BLaER1 (cell line): ENCODE measurements around the gene POLR3A.
"Not testable (repeated sequence)": the region's sequence is repeated elsewhere in the genome, so short reads cannot be mapped to it uniquely, and the experiment has no call there.

Experiments
- H3K27ac ChIP-seq: shearing (Covaris generic); formaldehyde crosslinking; 2 replicates; pipeline ENCODE4 v1.8.1; 2022
- H3K27me3 ChIP-seq: shearing (Covaris generic); formaldehyde crosslinking; 2 replicates; pipeline ENCODE4 v1.8.1; 2022
- H3K36me3 ChIP-seq: shearing (Covaris generic); formaldehyde crosslinking; 2 replicates; pipeline ENCODE4 v1.8.1; 2022
- H3K4me1 ChIP-seq: shearing (Covaris generic); formaldehyde crosslinking; 2 replicates; pipeline ENCODE4 v1.8.1; 2022
- H3K4me2 ChIP-seq: shearing (Covaris generic); formaldehyde crosslinking; 2 replicates; pipeline ENCODE4 v1.8.1; 2022
- H3K4me3 ChIP-seq: shearing (Covaris generic); formaldehyde crosslinking; 2 replicates; pipeline ENCODE4 v1.8.1; 2022
- H3K9ac ChIP-seq: shearing (Covaris generic); formaldehyde crosslinking; 2 replicates; pipeline ENCODE4 v1.8.1; 2022
- H3K9me3 ChIP-seq: shearing (Covaris generic); formaldehyde crosslinking; 2 replicates; pipeline ENCODE4 v1.8.1; 2022
- H4K20me1 ChIP-seq: shearing (Covaris generic); formaldehyde crosslinking; 2 replicates; pipeline ENCODE4 v1.8.1; 2022
- Cebpa-rat ChIP-seq: shearing (Covaris generic); IDR thresholded peaks from 2 replicates; pipeline ENCODE4 v1.8.1; 2022

Gene POLR3A

DNA sequence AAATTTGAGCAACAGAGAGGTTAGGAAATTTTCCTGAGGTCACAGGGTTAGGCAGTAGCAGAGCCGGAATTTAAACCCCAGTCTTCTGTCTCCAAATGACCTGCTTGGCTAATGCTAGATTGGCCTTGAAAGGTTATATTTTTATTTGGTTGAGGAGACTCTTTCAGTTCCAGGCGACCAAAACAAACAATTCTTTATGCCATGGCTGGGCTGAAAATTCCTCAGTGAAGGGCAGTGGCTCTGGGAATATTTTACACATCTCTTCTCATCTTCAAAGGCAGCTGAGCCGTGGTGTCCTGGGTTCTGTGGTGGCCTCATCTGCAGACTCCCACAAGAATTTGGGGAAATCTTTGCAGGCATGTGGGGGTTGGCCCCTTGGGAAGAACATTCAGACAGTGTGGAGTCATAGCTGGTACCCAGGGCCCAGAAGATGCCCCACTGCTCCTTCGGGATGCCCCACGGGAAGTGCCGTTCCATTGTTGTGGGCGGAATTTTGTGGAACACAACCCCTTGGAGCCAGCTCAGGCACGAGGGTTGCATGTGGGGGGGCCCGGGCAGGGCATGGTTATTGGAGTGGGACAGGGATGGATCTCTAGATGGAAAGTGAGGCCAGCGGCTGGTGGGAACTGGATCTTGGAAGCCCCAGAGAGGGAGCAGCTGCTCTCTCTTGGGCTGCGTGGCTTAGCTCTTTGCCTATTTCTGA, 37.6 kb upstream of the POLR3A start:
- Histone ChIP-seq H3K27ac (no peak overlapping the region), H3K36me3 (no peaks in the 10 kb centered on the region), H3K9me3 (no peaks in the 10 kb centered on the region), H3K4me2 (peak overlapping the region; percentile 68; the same call in 1 of the 2 replicates), H3K9ac (no peak overlapping the region), H3K4me1 (peaks cover 53% of the 10 kb centered on the region), H3K4me3 (no peak overlapping the region), H4K20me1 (no peaks in the 10 kb centered on the region), H3K27me3 (no peaks in the 10 kb centered on the region)
- TF ChIP-seq Cebpa-rat, result no peak

DNA sequence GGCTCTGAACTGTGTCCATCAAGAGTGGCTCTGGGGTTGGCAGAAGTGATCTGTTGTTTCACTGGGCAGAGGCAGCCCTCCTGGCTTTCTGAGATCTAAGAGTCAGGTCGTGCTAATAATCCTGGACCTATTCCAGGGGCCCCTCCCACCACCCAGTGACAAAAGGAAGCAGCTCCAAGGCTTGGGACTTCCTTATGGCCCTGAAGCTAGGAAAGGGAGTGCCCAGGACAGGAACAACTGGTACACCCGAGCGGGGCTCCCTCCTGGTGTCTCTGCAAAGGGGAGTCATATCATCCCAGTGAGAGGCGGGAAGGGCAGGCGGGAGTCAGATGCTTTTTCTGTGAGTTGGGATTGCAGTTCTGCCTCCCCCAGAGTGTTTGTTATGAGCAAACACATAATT, 36.7 kb upstream of the POLR3A start:
- Histone ChIP-seq H3K9ac (no peak overlapping the region), H3K4me1 (peaks cover 62% of the 10 kb centered on the region), H4K20me1 (no peaks in the 10 kb centered on the region), H3K27me3 (no peaks in the 10 kb centered on the region), H3K36me3 (no peaks in the 10 kb centered on the region), H3K27ac (no peak overlapping the region), H3K4me3 (no peak overlapping the region), H3K4me2 (peak overlapping the region; percentile 68), H3K9me3 (no peaks in the 10 kb centered on the region)
- TF ChIP-seq Cebpa-rat, result no peak

DNA sequence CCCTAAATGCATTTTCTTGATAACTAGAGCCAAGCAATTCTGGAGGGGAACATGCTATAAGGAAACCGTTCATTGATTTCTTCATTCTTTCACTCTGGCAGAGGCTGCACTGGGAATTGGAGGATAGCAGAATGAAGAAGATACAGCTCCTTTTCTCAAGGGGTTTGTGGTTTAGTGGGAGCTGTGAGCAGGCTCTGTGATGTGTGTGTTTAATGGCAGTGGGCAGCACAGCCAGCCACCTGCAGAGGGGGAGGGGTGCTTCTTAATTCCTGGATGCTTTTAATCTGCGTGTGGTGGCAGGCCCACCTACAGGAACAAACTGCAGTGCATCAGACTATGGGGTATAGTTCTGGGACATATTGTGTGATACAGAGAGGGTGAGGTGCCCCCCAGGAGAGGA, 36.3 kb upstream of the POLR3A start:
- Histone ChIP-seq H3K27ac (no peak overlapping the region), H3K4me2 (peak overlapping the region; percentile 68), H4K20me1 (no peaks in the 10 kb centered on the region), H3K9me3 (no peaks in the 10 kb centered on the region), H3K27me3 (no peaks in the 10 kb centered on the region), H3K4me1 (peaks cover 66% of the 10 kb centered on the region), H3K9ac (no peak overlapping the region), H3K4me3 (no peak overlapping the region), H3K36me3 (no peaks in the 10 kb centered on the region)
- no peak for TF ChIP-seq Cebpa-rat

DNA sequence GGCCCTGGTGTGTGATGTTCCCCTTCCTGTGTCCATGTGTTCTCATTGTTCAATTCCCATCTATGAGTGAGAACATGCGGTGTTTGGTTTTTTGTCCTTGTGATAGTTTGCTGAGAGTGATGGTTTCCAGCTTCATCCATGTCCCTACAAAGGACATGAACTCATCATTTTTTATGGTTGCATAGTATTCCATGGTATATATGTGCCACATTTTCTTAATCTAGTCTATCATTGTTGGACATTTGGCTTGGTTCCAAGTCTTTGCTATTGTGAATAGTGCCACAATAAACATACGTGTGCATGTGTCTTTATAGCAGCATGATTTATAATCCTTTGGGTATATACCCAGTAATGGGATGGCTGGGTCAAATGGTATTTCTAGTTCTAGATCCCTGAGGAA, 35.6 kb upstream of the POLR3A start:
- H3K9me3 ChIP-seq, H3K9ac ChIP-seq, H3K4me3 ChIP-seq, H3K27me3 ChIP-seq, H4K20me1 ChIP-seq, H3K4me2 ChIP-seq, H3K36me3 ChIP-seq, H3K27ac ChIP-seq: not testable (repeated sequence)
- peaks cover 66% of the 10 kb centered on the region for H3K4me1 ChIP-seq

DNA sequence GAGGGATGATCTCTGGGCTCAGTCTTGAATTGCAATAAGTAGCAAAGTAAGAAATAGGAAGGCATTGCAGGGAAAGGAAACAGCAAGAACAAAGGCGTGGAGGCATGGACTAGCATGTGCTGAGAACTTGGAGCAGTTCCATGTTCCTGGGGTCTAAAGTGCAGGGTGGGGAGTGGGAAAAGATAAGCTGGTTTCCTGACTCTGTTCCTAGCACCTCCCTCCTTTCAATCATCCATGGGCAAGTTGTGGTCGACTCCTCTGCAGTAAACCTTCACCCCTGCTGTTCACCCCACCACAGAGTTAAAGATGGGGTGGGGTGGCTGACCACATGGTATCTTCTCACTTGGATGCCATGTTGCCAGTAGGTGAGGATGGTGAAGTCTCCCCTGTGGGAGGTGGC, 33.9 kb upstream of the POLR3A start:
- H3K27me3 ChIP-seq, result no peaks in the 10 kb centered on the region
- H4K20me1 ChIP-seq, result no peaks in the 10 kb centered on the region
- H3K36me3 ChIP-seq, result no peaks in the 10 kb centered on the region
- H3K4me3 ChIP-seq, result no peak overlapping the region; the same call in 1 of the 2 replicates
- TF ChIP-seq Cebpa-rat, result no peak
- peak overlapping the region; percentile 67 for H3K4me2 ChIP-seq
- H3K4me1 ChIP-seq, result peaks cover 71% of the 10 kb centered on the region
- H3K9me3 ChIP-seq, result no peaks in the 10 kb centered on the region
- no peak overlapping the region for H3K9ac ChIP-seq
- no peak overlapping the region for H3K27ac ChIP-seq

DNA sequence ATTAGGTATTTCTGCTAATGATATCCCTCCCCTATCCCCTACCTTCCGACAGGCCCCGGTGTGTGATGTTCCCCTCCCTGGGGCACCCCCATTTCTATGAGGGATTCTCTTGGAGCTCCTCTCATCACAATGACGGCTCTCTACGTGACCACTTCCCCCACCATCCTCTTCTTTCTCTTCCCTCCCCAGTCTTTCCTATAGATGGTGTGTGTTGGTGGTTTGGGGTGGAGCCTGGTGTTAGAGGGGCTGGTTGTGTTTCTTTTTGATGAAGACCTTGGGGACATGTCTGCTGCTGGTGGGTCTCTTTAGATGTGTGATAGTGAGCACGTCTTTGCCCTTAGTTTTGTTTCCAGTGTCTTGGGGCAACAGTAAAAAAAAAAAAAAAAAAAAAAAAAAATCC, 33.0 kb upstream of the POLR3A start:
- Histone ChIP-seq H4K20me1 (no peaks in the 10 kb centered on the region), H3K36me3 (no peaks in the 10 kb centered on the region), H3K4me2 (peak overlapping the region; percentile 67), H3K9ac (no peak overlapping the region), H3K4me1 (peaks cover 64% of the 10 kb centered on the region), H3K4me3 (no peak overlapping the region), H3K9me3 (no peaks in the 10 kb centered on the region), H3K27ac (no peak overlapping the region), H3K27me3 (no peaks in the 10 kb centered on the region)
- no peak for TF ChIP-seq Cebpa-rat

DNA sequence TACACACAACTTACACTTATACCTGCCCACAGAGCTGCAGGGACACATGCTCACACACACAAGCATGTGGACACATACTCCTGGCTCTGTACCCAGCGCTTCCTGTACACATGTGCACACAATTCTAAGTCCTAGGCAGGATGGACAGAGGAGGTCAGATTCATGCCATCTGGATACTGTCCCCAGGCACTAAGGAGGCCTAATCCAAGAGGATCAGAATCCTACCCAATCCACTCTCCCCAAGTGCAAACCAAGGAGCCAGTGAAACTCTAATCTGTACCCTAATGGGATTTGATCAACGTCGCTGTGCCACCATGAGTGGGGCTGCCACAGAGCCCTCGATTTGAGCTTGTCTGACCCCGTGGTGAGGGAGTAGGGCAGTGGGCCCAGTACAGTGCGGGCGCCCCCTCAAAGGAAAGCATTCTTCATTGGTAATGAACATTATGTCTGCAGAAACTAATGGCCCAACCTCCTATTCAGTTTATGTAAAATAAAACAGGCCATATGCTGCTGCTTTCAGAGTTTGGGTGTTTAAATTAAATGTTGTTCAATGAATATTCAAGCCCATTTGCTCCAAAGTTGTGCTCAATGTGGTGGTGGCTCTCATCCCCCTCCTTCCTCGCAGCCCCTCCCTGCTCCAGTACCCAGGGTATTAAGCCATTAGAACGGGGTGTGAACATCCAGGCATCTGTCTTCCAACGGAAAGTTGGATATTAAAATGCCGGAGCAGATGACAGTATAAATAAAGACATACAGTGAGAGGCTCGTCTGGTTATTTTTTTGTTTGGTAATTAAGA, 30.8 kb upstream of the POLR3A start:
- H3K27ac ChIP-seq, result no peak overlapping the region
- TF ChIP-seq Cebpa-rat, result no peak
- peaks cover 43% of the 10 kb centered on the region for H3K4me1 ChIP-seq
- no peaks in the 10 kb centered on the region for H3K27me3 ChIP-seq
- no peaks in the 10 kb centered on the region for H3K36me3 ChIP-seq
- no peak overlapping the region for H3K4me3 ChIP-seq
- no peaks in the 10 kb centered on the region for H3K9me3 ChIP-seq
- H3K9ac ChIP-seq, result no peak overlapping the region
- H4K20me1 ChIP-seq, result no peaks in the 10 kb centered on the region
- no peak overlapping the region for H3K4me2 ChIP-seq

DNA sequence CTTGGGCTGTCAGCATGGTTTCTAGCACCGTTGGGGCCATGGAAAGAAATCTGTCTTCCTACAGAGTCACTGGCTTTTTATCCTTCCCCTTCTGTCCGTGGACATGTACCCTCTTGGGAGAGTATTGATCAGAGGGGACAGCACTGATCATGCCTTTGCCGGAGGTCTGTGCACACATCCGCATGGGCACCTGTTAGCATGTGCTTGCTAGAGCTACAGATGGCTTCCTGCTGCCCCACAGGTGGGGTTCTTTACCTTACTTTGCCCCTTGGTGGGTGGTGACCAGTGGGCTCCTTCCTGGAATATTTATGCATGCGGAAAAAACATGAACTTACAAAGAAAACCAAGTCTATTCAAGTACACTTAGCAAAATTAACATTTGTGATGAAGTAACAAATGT, 29.2 kb upstream of the POLR3A start:
- peaks cover 37% of the 10 kb centered on the region for H3K4me1 ChIP-seq
- no peak for TF ChIP-seq Cebpa-rat
- H3K9ac ChIP-seq, result no peak overlapping the region
- no peaks in the 10 kb centered on the region for H3K9me3 ChIP-seq
- no peak overlapping the region for H3K4me3 ChIP-seq
- H4K20me1 ChIP-seq, result no peaks in the 10 kb centered on the region
- no peak overlapping the region for H3K27ac ChIP-seq
- H3K36me3 ChIP-seq, result no peaks in the 10 kb centered on the region
- no peaks in the 10 kb centered on the region for H3K27me3 ChIP-seq
- H3K4me2 ChIP-seq, result no peak overlapping the region

DNA sequence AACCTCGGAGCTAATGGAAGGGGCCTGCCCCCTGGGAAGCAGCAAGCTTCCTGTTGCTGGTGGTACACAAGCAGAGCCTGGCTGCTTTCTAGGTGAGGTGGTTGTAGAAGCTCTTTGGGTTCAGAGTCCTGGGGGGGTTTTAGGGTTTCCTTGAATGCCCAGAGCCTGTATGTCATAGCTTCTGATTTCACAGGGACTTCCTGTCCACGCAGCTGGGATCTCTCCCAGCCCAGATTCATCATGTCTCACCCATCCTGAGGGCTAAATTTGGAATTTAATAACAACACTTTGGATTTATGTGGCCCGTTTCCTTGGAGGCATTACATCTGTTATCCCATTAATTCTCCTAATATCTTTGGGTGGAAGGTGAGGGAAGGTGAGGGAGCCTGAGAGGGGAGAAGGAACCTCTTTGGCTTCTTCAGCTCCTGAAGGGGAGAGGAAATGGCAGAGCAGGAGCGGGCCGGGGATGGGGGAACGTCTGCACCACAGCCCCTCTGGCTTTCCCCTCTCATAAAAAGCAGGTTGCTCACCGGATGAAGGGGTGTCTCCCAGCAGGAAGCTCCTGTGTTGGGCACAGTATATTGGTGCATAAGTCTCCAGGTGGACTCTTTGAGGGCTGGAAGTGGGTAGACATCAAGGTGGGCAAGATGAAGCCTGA, 24.0 kb upstream of the POLR3A start:
- Histone ChIP-seq H3K27ac (0 out of 2 replicates have a peak overlapping the region, but pooled peaks have one; percentile 35), H3K9ac (no peak overlapping the region), H3K4me1 (peaks cover 18% of the 10 kb centered on the region), H3K4me3 (no peak overlapping the region), H3K9me3 (no peaks in the 10 kb centered on the region), H3K36me3 (peaks cover 4% of the 10 kb centered on the region; the same call in 1 of the 2 replicates), H3K4me2 (peak overlapping the region; percentile 69), H4K20me1 (no peaks in the 10 kb centered on the region; the same call in 1 of the 2 replicates), H3K27me3 (no peaks in the 10 kb centered on the region)
- no peak for TF ChIP-seq Cebpa-rat

DNA sequence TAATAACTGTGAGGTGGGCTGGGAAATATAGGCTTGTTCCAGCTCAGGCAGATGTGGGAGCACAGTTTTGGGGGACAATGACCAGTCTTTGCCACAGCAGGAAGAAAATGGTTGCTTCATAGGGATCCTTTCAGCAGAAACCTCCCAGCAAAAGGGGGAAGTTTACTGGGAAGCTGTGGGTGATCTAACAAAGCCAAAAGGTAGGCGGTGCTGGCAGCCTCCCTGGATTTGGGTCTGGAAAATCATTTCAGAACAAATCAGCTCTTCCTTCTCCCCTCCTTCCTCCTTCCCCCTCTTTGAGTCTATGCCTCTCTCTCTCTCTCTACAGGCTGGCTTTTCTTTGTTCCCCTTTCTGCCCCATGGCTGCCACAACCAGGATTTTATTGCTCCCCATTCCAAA, 20.5 kb upstream of the POLR3A start:
- H3K9me3 ChIP-seq, result no peaks in the 10 kb centered on the region
- peaks cover 30% of the 10 kb centered on the region for H4K20me1 ChIP-seq
- H3K36me3 ChIP-seq, result peaks cover 4% of the 10 kb centered on the region; the same call in 1 of the 2 replicates
- H3K27me3 ChIP-seq, result no peaks in the 10 kb centered on the region
- H3K27ac ChIP-seq, result no peak overlapping the region
- no peak for TF ChIP-seq Cebpa-rat
- no peak overlapping the region for H3K9ac ChIP-seq
- H3K4me1 ChIP-seq, result peaks cover 50% of the 10 kb centered on the region
- H3K4me3 ChIP-seq, result no peak overlapping the region
- H3K4me2 ChIP-seq, result no peak overlapping the region
